ENCODE measurements around the gene SYPL2. TPM values are rescaled to one million over a fixed set of nuclear protein-coding genes. Genes with fewer than 3 reads are reported as not detected.

SYPL2 gene
- polyA plus RNA-seq, 2 of the 4 experiments (the other 2 are of a cell fraction) = 0.04 to 0.05 TPM

GRCh38 chr1:109488201-109488600 lies 21.9 kb downstream of the SYPL2 start:
- Histone ChIP-seq H3K27ac (no peak overlapping the region), H3K4me3 (no peak overlapping the region), H3K4me1 (peaks cover 6% of the 10 kb centered on the region; the same call in 2 of the 3 replicates), H3K4me2 (no peak overlapping the region), H3K9me3 (no peaks in the 10 kb centered on the region)
- no peak for TF ChIP-seq FOSL2 (IDR thresholded peaks at IDR 0.05)
- TF ChIP-seq FOSL2 (CRISPR knock-in tag; IDR thresholded peaks at IDR 0.05) = no peak
- no peak for TF ChIP-seq NR3C1 (IDR thresholded peaks at IDR 0.05)
- no peak for TF ChIP-seq FOSB (CRISPR knock-in tag; IDR thresholded peaks at IDR 0.05)
- TF ChIP-seq NPAS2 (CRISPR knock-in tag; IDR thresholded peaks at IDR 0.05; ENCODE audit: borderline replicate concordance) = no peak
- TF ChIP-seq RARB (CRISPR knock-in tag; IDR thresholded peaks at IDR 0.05) = no peak
- TF ChIP-seq EHF (CRISPR knock-in tag; IDR thresholded peaks at IDR 0.05) = no peak
- no peak for TF ChIP-seq HEYL (CRISPR knock-in tag; IDR thresholded peaks at IDR 0.05)
- TF ChIP-seq HOXB13 (CRISPR knock-in tag; IDR thresholded peaks at IDR 0.05; ENCODE audit: low read depth) = no peak
- TF ChIP-seq HDAC2 (IDR thresholded peaks at IDR 0.05) = no peak
- TF ChIP-seq MAZ (IDR thresholded peaks at IDR 0.05; ENCODE audit: borderline replicate concordance, low read depth, low read length) = no peak
- TF ChIP-seq ZSCAN20 (CRISPR knock-in tag; IDR thresholded peaks at IDR 0.05) = no peak
- no peak for TF ChIP-seq ATOH8 (CRISPR knock-in tag; IDR thresholded peaks at IDR 0.05; ENCODE audit: low read depth)
- no peak for TF ChIP-seq E2F6 (IDR thresholded peaks at IDR 0.05; ENCODE audit: borderline replicate concordance, low read depth)
- TF ChIP-seq POLR2A (IDR thresholded peaks at IDR 0.05; ENCODE audit: low read length) = no peak
- no peak for TF ChIP-seq KDM1A (IDR thresholded peaks at IDR 0.05; ENCODE audit: low read depth)
- TF ChIP-seq CHD4 (IDR thresholded peaks at IDR 0.05; ENCODE audit: borderline replicate concordance) = no peak
- TF ChIP-seq RCOR1 (IDR thresholded peaks at IDR 0.05; ENCODE audit: low read depth, low read length) = no peak
- TF ChIP-seq ZNF302 (CRISPR knock-in tag; IDR thresholded peaks at IDR 0.05) = no peak
- ChIA-PET CTCF (interaction anchor here (1.0 to 23.6 kb wide), 5 partner anchors 10 to 496 kb away, joined by 3 to 749 read pairs (median 10); partner anchors contain the start of genes AHCYL1 and GPR61), POLR2A (no interaction called here)
- WGBS (ENCODE audit: missing lambda C conversion rate) = 52% methylated on average over 5 of the region's 5 CpGs
- ATAC-seq (no peak), DNase-seq (ENCODE audit: low read depth in 1 of 2, low spot score in 1 of 2) (peak in 1 of 2 experiments; percentile 28), FAIRE-seq (no peak)

GRCh38 chr1:109488696-109489095 lies 22.4 kb downstream of the SYPL2 start:
- Histone ChIP-seq H3K4me1 (peaks cover 6% of the 10 kb centered on the region; the same call in 2 of the 3 replicates), H3K27ac (no peak overlapping the region), H3K4me3 (no peak overlapping the region), H3K9me3 (no peaks in the 10 kb centered on the region), H3K4me2 (no peak overlapping the region)
- FAIRE-seq = no peak
- no peak for DNase-seq (ENCODE audit: low read depth in 1 of 2, low spot score in 1 of 2)
- WGBS (ENCODE audit: missing lambda C conversion rate) = 83% methylated on average over 8 of the region's 12 CpGs
- TF ChIP-seq USF2 (IDR thresholded peaks at IDR 0.05) = no peak
- no peak for TF ChIP-seq POLR2AphosphoS2 (conservative IDR thresholded peaks at IDR 0.05; ENCODE audit: low read length)
- no peak for TF ChIP-seq HES2 (IDR thresholded peaks at IDR 0.05)
- no peak for TF ChIP-seq E2F6 (IDR thresholded peaks at IDR 0.05; ENCODE audit: borderline replicate concordance, low read depth)
- TF ChIP-seq REST (IDR thresholded peaks at IDR 0.05) = no peak
- no peak for TF ChIP-seq ESRRA (IDR thresholded peaks at IDR 0.05; ENCODE audit: borderline replicate concordance, low read length)
- no peak for TF ChIP-seq EHF (CRISPR knock-in tag; IDR thresholded peaks at IDR 0.05)
- no peak for TF ChIP-seq FOSL2 (IDR thresholded peaks at IDR 0.05)
- no peak for TF ChIP-seq FOSL2 (CRISPR knock-in tag; IDR thresholded peaks at IDR 0.05)
- no peak for TF ChIP-seq ZSCAN20 (CRISPR knock-in tag; IDR thresholded peaks at IDR 0.05)
- no peak for TF ChIP-seq MAZ (IDR thresholded peaks at IDR 0.05; ENCODE audit: borderline replicate concordance, low read depth, low read length)
- TF ChIP-seq JUNB (IDR thresholded peaks at IDR 0.05) = no peak
- TF ChIP-seq FOXS1 (CRISPR knock-in tag; IDR thresholded peaks at IDR 0.05) = no peak
- no peak for TF ChIP-seq PBX3 (IDR thresholded peaks at IDR 0.05)
- TF ChIP-seq POLR2A (IDR thresholded peaks at IDR 0.05; ENCODE audit: low read length) = no peak
- TF ChIP-seq HOXB5 (CRISPR knock-in tag; IDR thresholded peaks at IDR 0.05) = no peak
- no peak for TF ChIP-seq MAFK (IDR thresholded peaks at IDR 0.05; ENCODE audit: partially characterized antibody)
- TF ChIP-seq ZNF302 (CRISPR knock-in tag; IDR thresholded peaks at IDR 0.05) = no peak
- no peak for TF ChIP-seq RFX5 (IDR thresholded peaks at IDR 0.05)
- no peak for TF ChIP-seq HDAC2 (IDR thresholded peaks at IDR 0.05)
- POLR2A ChIA-PET = no interaction called here
- no peak for ATAC-seq
- CTCF ChIA-PET = interaction anchor here (1.0 to 23.6 kb wide), 5 partner anchors 10 to 496 kb away, joined by 3 to 749 read pairs (median 10); partner anchors contain the start of genes AHCYL1 and GPR61
